GM18517 (cell line): Measurements from ENCODE around the gene MICB.
"Not testable (repeated sequence)": the region's sequence is repeated elsewhere in the genome, so short reads cannot be mapped to it uniquely, and the experiment has no call there.

ENCODE experiments used
- ATAC-seq: cut with Tn5 transposase; IDR thresholded peaks from one replicate; pipeline ENCODE4 v1.9.1; 2021; ENCODE audit warnings: mild to moderate bottlenecking, moderate library complexity; ENCODE audit not compliant: unreplicated experiment

MICB gene

GRCh38 chr6:31497531-31498476, at the start of gene MICB:
TSS of gene MICB (plus strand) at chr6:31498145. CDS start at chr6:31498194, 49 bp downstream.
- ATAC-seq = peak; percentile 42

- ATAC-seq = no peak
Measured at GRCh38 chr6:31450751-31451150, 47.2 kb upstream of the MICB start.

GRCh38 chr6:31452859-31453258, 45.1 kb upstream of the MICB start:
- ATAC-seq = no peak

GRCh38 chr6:31453259-31453658, 44.7 kb upstream of the MICB start:
- ATAC-seq = no peak

- not testable (repeated sequence) for ATAC-seq
Measured at GRCh38 chr6:31459864-31460263, 38.1 kb upstream of the MICB start.

- ATAC-seq = no peak
Measured at GRCh38 chr6:31460361-31461025, 37.5 kb upstream of the MICB start.

- ATAC-seq = no peak
Measured at GRCh38 chr6:31462026-31462963, 35.6 kb upstream of the MICB start.

GRCh38 chr6:31462964-31463870, 34.7 kb upstream of the MICB start:
- ATAC-seq = peak; percentile 89

GRCh38 chr6:31464252-31465184, 33.4 kb upstream of the MICB start:
- ATAC-seq = no peak

- ATAC-seq = no peak
Measured at GRCh38 chr6:31465185-31465536, 32.8 kb upstream of the MICB start.

GRCh38 chr6:31465718-31466117, 32.2 kb upstream of the MICB start:
- no peak for ATAC-seq

GRCh38 chr6:31466466-31466865, 31.5 kb upstream of the MICB start:
- no peak for ATAC-seq

GRCh38 chr6:31467151-31467550, 30.8 kb upstream of the MICB start:
- ATAC-seq = no peak

- ATAC-seq = no peak
Measured at GRCh38 chr6:31468311-31468710, 29.6 kb upstream of the MICB start.

- ATAC-seq = no peak
Measured at GRCh38 chr6:31470801-31471200, 27.1 kb upstream of the MICB start.

GRCh38 chr6:31471711-31472110, 26.2 kb upstream of the MICB start:
- no peak for ATAC-seq

GRCh38 chr6:31472259-31472658, 25.7 kb upstream of the MICB start:
- ATAC-seq = no peak

- ATAC-seq = no peak
Measured at GRCh38 chr6:31473244-31473643, 24.7 kb upstream of the MICB start.
